Smooth muscle cell (in vitro differentiated cells): ENCODE results near the gene GOLGA2. TPM values are rescaled to one million over a fixed set of nuclear protein-coding genes. Genes with fewer than 3 reads are reported as not detected.

Experiments used
- DNase-seq: peaks from one replicate; lab custom pipeline; 2025; ENCODE audit not compliant: unreplicated experiment; lab: John Stamatoyannopoulos, UW
- H2AFZ ChIP-seq: fragments of 200-600 bp; sonication (generic); 2 replicates; pipeline ENCODE4 v1.6.0; 2016; ENCODE audit warnings: antibody characterized with exemption, low read depth, mild to moderate bottlenecking
- H3F3A ChIP-seq: fragments of 200-600 bp; sonication (generic); 2 replicates; pipeline ENCODE4 v1.6.0; 2017; ENCODE audit warnings: antibody characterized with exemption, low read depth
- H3K27ac ChIP-seq: fragments of 200-600 bp; sonication (generic); 2 replicates; pipeline ENCODE4 v1.5.1; 2016; ENCODE audit warnings: low read depth, mild to moderate bottlenecking
- H3K27me3 ChIP-seq: fragments of 200-600 bp; sonication (generic); 2 replicates; pipeline ENCODE4 v1.6.1; 2016; ENCODE audit warnings: low read depth, mild to moderate bottlenecking
- H3K36me3 ChIP-seq: fragments of 200-600 bp; sonication (generic); 2 replicates; pipeline ENCODE4 v1.5.1; 2016; ENCODE audit warnings: low read depth
- H3K4me1 ChIP-seq: fragments of 200-600 bp; sonication (generic); 2 replicates; pipeline ENCODE4 v1.5.1; 2016; ENCODE audit warnings: low read depth
- H3K4me2 ChIP-seq: fragments of 200-600 bp; sonication (generic); 2 replicates; pipeline ENCODE4 v1.6.0; 2016; ENCODE audit warnings: mild to moderate bottlenecking
- H3K4me3 ChIP-seq: fragments of 200-600 bp; sonication (generic); 2 replicates; pipeline ENCODE4 v1.5.1; 2016; ENCODE audit warnings: mild to moderate bottlenecking
- H3K79me2 ChIP-seq: fragments of 200-600 bp; sonication (generic); 2 replicates; pipeline ENCODE4 v1.6.0; 2016; ENCODE audit warnings: low read depth, mild to moderate bottlenecking
- H3K9ac ChIP-seq: fragments of 200-600 bp; sonication (generic); 2 replicates; pipeline ENCODE4 v1.6.0; 2016; ENCODE audit warnings: low read depth
- H3K9me3 ChIP-seq: fragments of 200-600 bp; sonication (generic); replicated peaks from 2 replicates; pipeline ENCODE4 v1.5.1; 2016; ENCODE audit warnings: low read depth
- H4K20me1 ChIP-seq: fragments of 200-600 bp; sonication (generic); 2 replicates; pipeline ENCODE4 v1.6.0; 2016; ENCODE audit warnings: low read depth
- CTCF ChIP-seq: fragments of 200-600 bp; sonication (generic); IDR thresholded peaks from 2 replicates; pipeline ENCODE4 v1.5.1; 2017; ENCODE audit warnings: borderline replicate concordance, mild to moderate bottlenecking, antibody characterized with exemption; ENCODE audit not compliant: insufficient read depth, poor library complexity, severe bottlenecking
- WGBS: methylation state at CpG from one replicate; pipeline ENCODE4 v1.1.7; 2016; ENCODE audit warnings: low lambda C conversion rate; 5-methylcytosine and 5-hydroxymethylcytosine counted together
- polyA plus RNA-seq: library from polyadenylated mRNA; unstranded; fragments of >200 nt; fragmentation: Nextera tagmentation; extraction: Ambion mirVana; gene quantifications from 2 replicates; pipeline ENCODE4 v1.2.1, GENCODE V29; 2016
- total RNA-seq: library from RNA; depleted of rRNA; stranded (reverse); fragments of >200 nt; gene quantifications from 2 replicates; pipeline ENCODE4 v1.2.3, GENCODE V29; 2014

Gene GOLGA2
- total and polyA plus RNA-seq, 2 experiments from 2014 or later, result 55.4 to 101 TPM

DNA sequence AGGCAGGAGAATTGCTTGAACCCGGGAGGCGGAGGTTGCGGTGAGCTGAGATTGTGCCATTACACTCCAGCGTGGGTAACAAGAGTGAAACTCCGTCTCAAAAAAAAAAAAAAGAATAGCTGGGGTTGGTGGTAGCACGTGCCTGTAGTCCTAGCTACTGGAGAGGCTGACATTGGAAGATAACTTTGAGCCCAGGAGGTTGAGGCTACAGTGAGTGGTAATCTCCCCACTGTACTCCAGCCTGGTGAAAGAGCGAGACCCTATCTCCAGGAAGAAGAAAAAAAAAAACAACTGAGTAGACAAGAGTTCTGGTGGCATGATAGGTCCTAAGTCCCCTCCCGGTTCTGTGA is 26.3 kb downstream of the GOLGA2 start:
- no peaks in the 10 kb centered on the region for H3K9me3 ChIP-seq
- H3K4me2 ChIP-seq, result no peak overlapping the region
- no peaks in the 10 kb centered on the region for H3K79me2 ChIP-seq
- peaks cover 22% of the 10 kb centered on the region for H3F3A ChIP-seq
- TF ChIP-seq CTCF, result no peak
- no peaks in the 10 kb centered on the region for H4K20me1 ChIP-seq
- H3K4me1 ChIP-seq, result peaks cover 12% of the 10 kb centered on the region
- no peak for DNase-seq
- H2AFZ ChIP-seq, result no peak overlapping the region
- H3K27me3 ChIP-seq, result no peaks in the 10 kb centered on the region
- WGBS, result 80% methylated on average over 8 of the region's 8 CpGs
- H3K4me3 ChIP-seq, result no peak overlapping the region
- H3K9ac ChIP-seq, result no peak overlapping the region
- H3K36me3 ChIP-seq, result no peaks in the 10 kb centered on the region
- no peak overlapping the region for H3K27ac ChIP-seq

- TF ChIP-seq CTCF, result no peak
- WGBS, result 45% methylated on average over 5 of the region's 5 CpGs
- Histone ChIP-seq H3K4me3 (no peak overlapping the region), H3K4me1 (peaks cover 16% of the 10 kb centered on the region), H4K20me1 (no peaks in the 10 kb centered on the region), H3K27me3 (no peaks in the 10 kb centered on the region), H3K4me2 (no peak overlapping the region), H3K79me2 (no peaks in the 10 kb centered on the region), H2AFZ (no peak overlapping the region), H3K27ac (peak overlapping the region; percentile 91), H3K9me3 (no peaks in the 10 kb centered on the region), H3K9ac (no peak overlapping the region), H3F3A (peaks cover 29% of the 10 kb centered on the region), H3K36me3 (no peaks in the 10 kb centered on the region)
- no peak for DNase-seq
Measured at GRCh38 chr9:128247226-128247803, 28.5 kb downstream of the GOLGA2 start.

- TF ChIP-seq CTCF, result no peak
- Histone ChIP-seq H3K27ac (peak overlapping the region; percentile 91), H3K4me1 (peaks cover 16% of the 10 kb centered on the region), H3K27me3 (no peaks in the 10 kb centered on the region), H3F3A (peaks cover 29% of the 10 kb centered on the region), H3K36me3 (no peaks in the 10 kb centered on the region), H4K20me1 (no peaks in the 10 kb centered on the region), H2AFZ (no peak overlapping the region), H3K79me2 (no peaks in the 10 kb centered on the region), H3K9me3 (no peaks in the 10 kb centered on the region), H3K9ac (no peak overlapping the region), H3K4me3 (no peak overlapping the region), H3K4me2 (peak overlapping the region; percentile 86)
- 48% methylated on average over 1 of the region's 2 CpGs for WGBS
- no peak for DNase-seq
Measured at GRCh38 chr9:128246471-128246870, 29.3 kb downstream of the GOLGA2 start.
